Breast epithelium (tissue), 3 donors: ENCODE measurements around the gene CHPF.

Source experiments
- CTCF ChIP-seq, 3 donors: fragments of 450-650 bp; IDR thresholded peaks; one replicate each; pipeline ENCODE4 v1.5.1; 2016 to 2017; ENCODE audit warnings: antibody characterized with exemption in 3 of 3, mild to moderate bottlenecking in 3 of 3, moderate library complexity in 3 of 3
- POLR2A ChIP-seq: fragments of 450-650 bp; IDR thresholded peaks from one replicate; pipeline ENCODE4 v1.6.1; 2016; ENCODE audit warnings: antibody characterized with exemption, mild to moderate bottlenecking, moderate library complexity

- no peak for TF ChIP-seq CTCF (IDR thresholded peaks at IDR 0.05)
- TF ChIP-seq POLR2A = no peak
These were observed 49.5 kb upstream of the CHPF start for GRCh38 chr2:219593154-219593553.
